Stimulated activated effector memory CD8-positive, alpha-beta T cell treated with anti-CD3 and anti-CD28 coated beads, Interleukin-12 subunit alpha, Interleukin-12 subunit beta, amount 100 ng/mL, for 72 hours (primary cell): Measurements from ENCODE around the gene SLC22A23.

ENCODE experiments used
- ATAC-seq: fragments of 150-1000 bp; cut with Tn5 transposase; 2 replicates; pipeline ENCODE4 v1.10.0; 2021
- DNase-seq, 2 donors: peaks; one replicate each; pipeline ENCODE4 v3.0.0; 2021 to 2022; ENCODE audit warnings: low spot score in 2 of 2
- H3K27ac Mint-ChIP-seq: one replicate; pipeline ENCODE4 v1.8.0; 2022; ENCODE audit warnings: mild to moderate bottlenecking, mixed read lengths
- H3K36me3 Mint-ChIP-seq: one replicate; pipeline ENCODE4 v1.8.0; 2022; ENCODE audit warnings: mild to moderate bottlenecking, mixed read lengths
- H3K4me1 Mint-ChIP-seq: one replicate; pipeline ENCODE4 v1.8.0; 2022; ENCODE audit warnings: mixed read lengths
- H3K4me3 Mint-ChIP-seq: one replicate; pipeline ENCODE4 v1.8.0; 2022; ENCODE audit warnings: mild to moderate bottlenecking, mixed read lengths
- H3K9me3 Mint-ChIP-seq: one replicate; pipeline ENCODE4 v1.8.0; 2022; ENCODE audit warnings: mixed read lengths

SLC22A23 gene

DNA sequence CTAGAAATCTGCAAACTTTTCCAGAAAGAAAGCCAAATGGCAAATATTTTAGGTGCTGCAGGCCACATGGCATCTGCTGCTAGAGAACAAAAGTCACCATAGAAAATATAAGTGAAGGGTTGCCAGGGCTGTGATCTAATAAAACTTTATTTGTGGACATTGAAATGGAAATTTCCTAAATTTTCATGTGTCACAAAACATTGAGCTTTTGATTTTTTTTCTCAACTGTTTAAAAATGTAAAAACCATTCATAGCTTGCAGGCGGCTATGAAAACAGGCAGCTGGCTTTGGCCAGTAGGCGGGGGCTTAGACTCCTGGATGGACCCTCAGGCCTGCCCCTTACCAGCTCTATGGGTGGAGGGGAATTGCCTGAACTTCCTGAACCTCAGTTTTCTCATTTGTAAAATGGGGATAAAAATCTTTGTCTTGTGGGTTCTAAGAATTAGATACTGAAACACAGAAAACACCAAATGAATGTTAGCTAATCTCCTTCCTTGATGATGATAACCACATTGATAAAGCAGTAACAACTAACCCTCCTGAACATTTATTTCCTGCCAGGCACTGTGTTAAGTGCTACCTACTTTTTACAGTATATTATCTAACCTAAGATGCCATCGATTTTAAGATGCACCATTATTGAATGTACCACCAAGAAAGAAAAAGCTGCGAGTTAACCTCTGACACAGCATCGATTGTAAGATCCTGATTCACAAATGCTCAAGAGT is 85.5 kb downstream of the SLC22A23 start:
- H3K4me3 Mint-ChIP-seq, result no peak overlapping the region

DNA sequence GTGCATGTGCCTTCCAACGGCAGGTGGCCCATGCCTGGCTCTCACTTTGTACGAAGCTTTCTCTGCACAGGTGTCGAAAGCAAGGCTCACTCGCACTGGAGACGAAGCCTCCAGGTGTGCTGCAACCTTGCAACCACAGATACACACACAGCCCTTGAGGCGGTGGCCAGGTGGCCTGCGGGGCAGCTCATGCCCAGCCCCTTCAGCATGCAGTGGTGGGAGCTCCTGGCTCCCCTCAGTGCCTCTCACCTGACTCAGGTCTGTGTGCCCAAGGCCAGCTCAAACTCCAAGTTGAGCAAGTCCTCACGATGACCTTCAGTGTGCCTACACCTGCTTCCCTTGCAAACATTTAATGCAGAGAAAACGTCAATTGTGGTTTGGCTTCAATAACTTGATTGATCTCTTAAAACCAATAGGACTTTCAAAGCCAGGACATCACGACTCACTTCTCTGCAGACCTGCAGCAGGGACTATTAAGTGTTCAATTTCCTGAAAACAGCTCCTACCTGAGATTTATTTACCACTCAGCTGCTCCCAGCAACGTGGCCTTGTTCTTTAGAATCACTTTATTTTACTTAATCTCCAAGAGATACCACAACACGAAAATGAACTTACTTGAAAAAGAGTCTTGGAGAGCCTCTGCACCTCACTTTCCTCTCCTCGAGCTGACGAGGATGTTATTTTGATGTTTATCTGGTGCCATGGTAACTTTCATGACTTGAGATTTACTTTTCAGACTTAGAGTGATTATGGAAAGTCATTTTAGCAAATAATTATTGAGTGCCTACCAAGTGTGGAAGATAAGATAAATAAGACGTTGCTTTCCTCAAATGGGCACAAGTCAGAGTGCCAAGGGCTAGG is 86.3 kb downstream of the SLC22A23 start:
- Mint-ChIP-seq H3K9me3 (no peaks in the 10 kb centered on the region), H3K36me3 (no peaks in the 10 kb centered on the region), H3K4me1 (no peaks in the 10 kb centered on the region), H3K27ac (no peak overlapping the region), H3K4me3 (no peak overlapping the region)
- ATAC-seq, result no peak
- no peak for DNase-seq

More for the DNA sequence above, 85.5 kb downstream of the SLC22A23 start:
- H3K36me3 Mint-ChIP-seq, result no peaks in the 10 kb centered on the region
- no peak for DNase-seq
- no peak overlapping the region for H3K27ac Mint-ChIP-seq
- no peak for ATAC-seq
- H3K9me3 Mint-ChIP-seq, result no peaks in the 10 kb centered on the region
- H3K4me1 Mint-ChIP-seq, result no peaks in the 10 kb centered on the region

- DNase-seq (no peak), ATAC-seq (no peak)
- H3K9me3 Mint-ChIP-seq, result no peaks in the 10 kb centered on the region
- no peaks in the 10 kb centered on the region for H3K4me1 Mint-ChIP-seq
- H3K36me3 Mint-ChIP-seq, result no peaks in the 10 kb centered on the region
- no peak overlapping the region for H3K27ac Mint-ChIP-seq
- H3K4me3 Mint-ChIP-seq, result no peak overlapping the region
These were observed 86.9 kb downstream of the SLC22A23 start for GRCh38 chr6:3369985-3370360.

DNA sequence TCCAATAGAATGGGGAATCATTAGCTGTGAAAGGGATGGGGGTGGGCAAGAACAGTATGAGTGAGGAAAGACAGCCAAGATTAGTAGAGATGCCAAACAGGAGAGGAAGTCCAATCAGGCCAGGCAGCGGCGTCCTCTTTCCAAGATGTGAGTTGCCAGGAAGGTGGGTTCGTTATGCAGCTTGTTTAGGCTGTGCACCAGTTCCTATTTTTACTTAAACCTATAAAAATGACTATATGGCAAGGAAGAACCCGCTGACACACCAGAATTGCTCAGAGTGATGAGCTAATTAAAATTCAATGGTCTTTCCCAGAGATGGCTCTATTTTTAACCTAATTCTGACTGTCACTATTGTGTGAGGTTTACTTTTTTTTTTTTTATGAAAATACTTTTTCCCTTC is 88.2 kb downstream of the SLC22A23 start:
- Mint-ChIP-seq H3K4me3 (no peak overlapping the region), H3K36me3 (no peaks in the 10 kb centered on the region), H3K27ac (no peak overlapping the region), H3K9me3 (no peaks in the 10 kb centered on the region), H3K4me1 (no peaks in the 10 kb centered on the region)
- ATAC-seq, result no peak
- DNase-seq, result no peak

DNA sequence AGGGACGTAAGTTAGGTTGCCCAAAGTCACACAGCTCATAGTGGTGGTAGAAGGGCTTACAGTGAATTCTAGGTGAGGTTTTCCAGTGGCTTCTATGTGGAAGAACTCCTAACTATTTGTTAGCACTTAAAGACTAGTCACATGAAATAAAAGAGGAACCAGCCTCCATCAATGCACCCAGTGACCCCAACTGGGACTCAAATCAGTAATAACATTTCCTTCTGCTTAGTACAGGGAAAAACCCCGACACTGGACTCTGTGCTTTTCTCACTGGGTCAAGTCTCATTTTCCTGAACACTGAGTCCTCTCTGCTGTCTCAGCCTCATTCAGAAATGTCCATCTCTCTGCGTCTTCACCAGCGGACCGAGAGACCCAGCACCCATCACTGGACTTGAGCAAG is 89.2 kb downstream of the SLC22A23 start:
- ATAC-seq, result no peak
- H3K4me1 Mint-ChIP-seq, result no peaks in the 10 kb centered on the region
- H3K9me3 Mint-ChIP-seq, result no peaks in the 10 kb centered on the region
- DNase-seq, result no peak
- no peak overlapping the region for H3K27ac Mint-ChIP-seq
- H3K4me3 Mint-ChIP-seq, result no peak overlapping the region
- no peaks in the 10 kb centered on the region for H3K36me3 Mint-ChIP-seq

DNA sequence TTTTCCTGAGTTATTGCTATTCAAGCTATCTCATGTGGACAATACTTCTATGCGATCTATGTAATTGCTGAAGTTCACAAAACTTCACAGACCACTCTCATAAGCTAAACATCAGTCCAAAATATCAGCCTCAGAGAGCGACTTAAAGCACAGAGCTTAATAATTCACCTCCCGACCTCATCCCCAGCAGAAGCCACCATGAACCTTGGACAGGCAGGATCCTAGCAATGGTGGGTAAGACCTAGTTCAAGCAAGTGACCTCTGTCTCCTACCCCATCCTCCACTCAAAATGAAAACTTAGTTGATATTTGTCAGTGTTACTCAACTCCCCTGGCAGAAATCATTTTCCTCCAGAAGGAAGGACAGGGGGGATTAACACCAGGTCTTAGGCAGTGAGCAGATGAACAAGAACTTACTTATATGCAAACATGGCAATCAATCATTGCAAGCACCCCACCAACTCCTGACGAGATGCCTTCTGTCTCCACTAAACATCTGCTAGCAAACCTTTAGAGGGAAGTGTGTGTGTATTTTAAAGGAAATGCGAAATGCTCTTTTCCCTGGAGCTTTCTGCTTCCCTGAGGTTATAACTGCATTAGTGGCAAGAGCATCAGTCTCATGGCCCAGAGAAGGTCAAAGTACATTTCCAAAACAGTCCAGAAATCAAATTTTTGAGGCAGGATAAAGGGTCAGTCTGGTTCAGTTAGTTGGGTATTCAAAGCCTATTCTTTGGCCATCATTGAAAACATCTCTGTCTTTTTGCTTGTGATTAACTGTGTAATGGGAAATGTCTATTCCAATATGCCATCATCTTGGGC is 90.0 kb downstream of the SLC22A23 start:
- Mint-ChIP-seq H3K27ac (no peak overlapping the region), H3K9me3 (no peaks in the 10 kb centered on the region), H3K4me1 (no peaks in the 10 kb centered on the region), H3K4me3 (no peak overlapping the region), H3K36me3 (no peaks in the 10 kb centered on the region)
- DNase-seq (no peak), ATAC-seq (no peak)

- Mint-ChIP-seq H3K4me3 (no peak overlapping the region), H3K36me3 (no peaks in the 10 kb centered on the region), H3K9me3 (no peaks in the 10 kb centered on the region), H3K27ac (no peak overlapping the region), H3K4me1 (no peaks in the 10 kb centered on the region)
- DNase-seq (no peak), ATAC-seq (no peak)
These were observed 92.5 kb downstream of the SLC22A23 start for GRCh38 chr6:3364391-3364790.

GRCh38 chr6:3363296-3364025 is 93.4 kb downstream of the SLC22A23 start:
- Mint-ChIP-seq H3K4me1 (no peaks in the 10 kb centered on the region), H3K4me3 (no peak overlapping the region), H3K36me3 (no peaks in the 10 kb centered on the region), H3K9me3 (no peaks in the 10 kb centered on the region), H3K27ac (no peak overlapping the region)
- DNase-seq (no peak), ATAC-seq (no peak)

DNA sequence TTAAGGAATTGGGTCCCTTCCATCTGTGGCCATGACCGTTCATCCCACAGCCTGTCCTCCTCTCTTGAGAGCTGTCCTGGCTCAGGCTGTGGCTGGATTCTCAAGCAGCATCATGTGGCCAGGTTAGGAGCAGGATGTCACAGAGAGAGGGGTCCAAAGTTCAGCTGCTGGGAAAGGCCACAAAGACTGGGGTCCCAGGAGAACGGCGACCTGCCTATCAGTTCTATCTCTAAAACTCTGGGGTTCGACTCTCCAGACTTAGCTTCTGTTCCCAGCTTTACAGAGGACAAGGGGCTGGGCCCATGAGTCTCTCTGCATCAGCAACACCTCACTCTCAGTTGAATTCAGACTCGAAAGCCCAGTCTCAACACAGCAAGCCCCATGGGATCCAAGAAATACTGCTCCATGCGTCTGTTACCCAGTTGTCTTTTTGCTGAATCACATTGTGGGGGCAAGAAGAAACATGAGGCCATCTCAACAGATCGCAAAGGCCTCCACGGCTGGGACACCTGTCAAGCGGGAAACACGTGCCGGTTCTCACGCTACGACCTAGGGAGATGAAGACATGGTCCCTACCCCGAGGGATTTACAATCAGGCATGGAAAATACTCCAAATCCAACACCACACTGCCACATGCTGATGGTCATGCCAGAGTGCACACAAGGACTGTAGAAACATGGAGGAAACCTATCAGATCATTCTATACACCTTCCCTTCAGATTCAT is 95.4 kb downstream of the SLC22A23 start:
- Mint-ChIP-seq H3K9me3 (no peaks in the 10 kb centered on the region), H3K36me3 (no peaks in the 10 kb centered on the region), H3K27ac (no peak overlapping the region), H3K4me1 (peaks cover 2% of the 10 kb centered on the region), H3K4me3 (no peak overlapping the region)
- DNase-seq, result no peak
- no peak for ATAC-seq

GRCh38 chr6:3360727-3361045 is 96.2 kb downstream of the SLC22A23 start:
- DNase-seq (no peak), ATAC-seq (no peak)
- Mint-ChIP-seq H3K36me3 (no peaks in the 10 kb centered on the region), H3K9me3 (no peaks in the 10 kb centered on the region), H3K27ac (no peak overlapping the region), H3K4me3 (no peak overlapping the region), H3K4me1 (peaks cover 10% of the 10 kb centered on the region)

GRCh38 chr6:3359973-3360726 is 96.7 kb downstream of the SLC22A23 start:
- no peaks in the 10 kb centered on the region for H3K36me3 Mint-ChIP-seq
- H3K4me1 Mint-ChIP-seq, result peaks cover 14% of the 10 kb centered on the region
- no peak overlapping the region for H3K4me3 Mint-ChIP-seq
- H3K9me3 Mint-ChIP-seq, result no peaks in the 10 kb centered on the region
- H3K27ac Mint-ChIP-seq, result no peak overlapping the region
- ATAC-seq (no peak), DNase-seq (no peak)

DNA sequence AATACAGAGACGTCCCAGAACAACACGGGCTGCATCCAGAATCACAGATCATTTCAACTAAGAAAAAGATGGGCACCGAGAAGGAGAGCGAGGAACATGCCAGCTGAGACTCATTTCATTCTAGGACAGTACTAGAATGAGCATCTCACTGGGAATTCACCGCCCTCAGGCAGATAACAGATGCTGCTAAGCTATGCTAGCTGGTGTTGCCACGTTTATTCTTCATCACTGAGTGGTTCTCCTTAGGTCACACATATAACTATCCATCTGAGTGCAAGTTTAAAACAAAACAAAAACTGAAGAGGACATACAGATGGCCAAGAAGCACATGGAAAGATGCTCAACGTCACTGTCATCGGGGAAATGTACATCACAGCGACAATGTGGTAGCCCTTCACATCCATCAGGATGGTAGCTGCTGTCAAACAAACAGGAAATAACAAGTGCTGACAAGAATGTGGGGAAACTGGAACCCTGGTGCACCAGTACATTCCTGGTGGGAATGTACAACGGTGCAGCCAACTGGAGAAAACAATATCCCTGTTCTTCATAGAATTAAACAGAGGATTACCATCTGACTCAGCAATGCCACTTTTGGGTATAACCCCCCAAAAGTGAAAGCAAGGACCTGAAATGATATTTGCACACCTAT is 97.6 kb downstream of the SLC22A23 start:
- Mint-ChIP-seq H3K4me1 (peaks cover 14% of the 10 kb centered on the region), H3K9me3 (no peaks in the 10 kb centered on the region), H3K4me3 (no peak overlapping the region), H3K36me3 (no peaks in the 10 kb centered on the region), H3K27ac (no peak overlapping the region)
- ATAC-seq (no peak), DNase-seq (no peak)

DNA sequence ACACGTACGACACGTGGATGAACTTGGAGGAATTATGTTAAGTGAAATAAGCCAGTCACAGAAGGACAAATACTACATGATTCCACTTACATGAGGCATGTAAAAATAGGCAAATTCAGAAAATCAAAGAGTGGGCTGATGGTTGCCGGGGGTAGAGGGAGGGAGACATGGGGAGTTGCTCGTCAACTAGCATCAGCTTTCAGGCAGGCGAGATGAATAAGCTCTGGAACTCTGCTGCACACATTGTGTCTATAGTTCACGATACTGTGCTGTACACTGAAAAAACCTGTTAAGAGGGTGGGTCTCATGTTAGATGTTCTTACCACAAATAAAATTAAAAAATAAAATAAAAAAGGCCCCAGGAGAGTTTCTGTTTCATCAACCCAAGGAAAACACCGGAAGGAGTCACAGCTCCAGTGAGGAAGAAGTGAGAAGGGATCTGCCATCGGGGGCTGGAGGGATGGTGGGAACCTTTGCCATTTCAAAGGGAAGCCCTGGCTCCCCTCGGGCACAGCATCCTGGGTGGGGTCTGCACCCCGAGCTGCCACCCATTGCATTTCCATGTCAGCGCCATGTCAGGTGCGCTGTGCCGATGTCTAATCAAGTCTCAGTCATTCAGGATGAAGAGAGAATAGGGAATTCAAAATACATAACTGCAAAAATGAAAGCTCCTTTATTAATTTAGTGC is 98.3 kb downstream of the SLC22A23 start:
- Mint-ChIP-seq H3K9me3 (no peaks in the 10 kb centered on the region), H3K36me3 (no peaks in the 10 kb centered on the region), H3K4me1 (peaks cover 14% of the 10 kb centered on the region), H3K4me3 (no peak overlapping the region), H3K27ac (no peak overlapping the region)
- DNase-seq (no peak), ATAC-seq (no peak)
